Uterus (tissue), 2 donors: ENCODE measurements around the gene GOLGA8F.
"Not testable (repeated sequence)": the region's sequence is repeated elsewhere in the genome, so short reads cannot be mapped to it uniquely, and the experiment has no call there.

Experiments
- POLR2A ChIP-seq, 2 donors: fragments of 450-650 bp; IDR thresholded peaks; one replicate each; pipeline ENCODE4 v1.6.1; 2016; ENCODE audit warnings: antibody characterized with exemption in 2 of 2, mild to moderate bottlenecking in 1 of 2, moderate library complexity in 1 of 2
- TF ChIP-seq, protein P1 (sequence below), 4 experiments: fragments of 200-600 bp in 2 of 4; fragments of 450-650 bp in 2 of 4; sonication (generic) in 2 of 4; IDR thresholded peaks; one replicate each; pipeline ENCODE4 v1.5.1; 2016 to 2019; ENCODE audit warnings: antibody characterized with exemption in 4 of 4, mild to moderate bottlenecking in 2 of 4, moderate library complexity in 1 of 4

- TF ChIP-seq, protein P1, sequence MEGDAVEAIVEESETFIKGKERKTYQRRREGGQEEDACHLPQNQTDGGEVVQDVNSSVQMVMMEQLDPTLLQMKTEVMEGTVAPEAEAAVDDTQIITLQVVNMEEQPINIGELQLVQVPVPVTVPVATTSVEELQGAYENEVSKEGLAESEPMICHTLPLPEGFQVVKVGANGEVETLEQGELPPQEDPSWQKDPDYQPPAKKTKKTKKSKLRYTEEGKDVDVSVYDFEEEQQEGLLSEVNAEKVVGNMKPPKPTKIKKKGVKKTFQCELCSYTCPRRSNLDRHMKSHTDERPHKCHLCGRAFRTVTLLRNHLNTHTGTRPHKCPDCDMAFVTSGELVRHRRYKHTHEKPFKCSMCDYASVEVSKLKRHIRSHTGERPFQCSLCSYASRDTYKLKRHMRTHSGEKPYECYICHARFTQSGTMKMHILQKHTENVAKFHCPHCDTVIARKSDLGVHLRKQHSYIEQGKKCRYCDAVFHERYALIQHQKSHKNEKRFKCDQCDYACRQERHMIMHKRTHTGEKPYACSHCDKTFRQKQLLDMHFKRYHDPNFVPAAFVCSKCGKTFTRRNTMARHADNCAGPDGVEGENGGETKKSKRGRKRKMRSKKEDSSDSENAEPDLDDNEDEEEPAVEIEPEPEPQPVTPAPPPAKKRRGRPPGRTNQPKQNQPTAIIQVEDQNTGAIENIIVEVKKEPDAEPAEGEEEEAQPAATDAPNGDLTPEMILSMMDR (IDR thresholded peaks at IDR 0.05) = not testable (repeated sequence)
- not testable (repeated sequence) for TF ChIP-seq POLR2A (IDR thresholded peaks at IDR 0.05)
These were observed 13.0 kb upstream of the GOLGA8F start for GRCh38 chr15:28365502-28365901.
